Stromal cell of bone marrow (primary cell): ENCODE results near the gene TACR2.
"Not testable (repeated sequence)": the region's sequence is repeated elsewhere in the genome, so short reads cannot be mapped to it uniquely, and the experiment has no call there.

Experiments
- DNase-seq: peaks from one replicate; pipeline ENCODE4 v3.0.0-alpha.2; 2012; ENCODE audit warnings: low read depth

TACR2 gene

GRCh38 chr10:69450395-69450794 lies 33.7 kb upstream of the TACR2 start:
- not testable (repeated sequence) for DNase-seq

GRCh38 chr10:69449841-69450240 lies 33.1 kb upstream of the TACR2 start:
- no peak for DNase-seq

DNA sequence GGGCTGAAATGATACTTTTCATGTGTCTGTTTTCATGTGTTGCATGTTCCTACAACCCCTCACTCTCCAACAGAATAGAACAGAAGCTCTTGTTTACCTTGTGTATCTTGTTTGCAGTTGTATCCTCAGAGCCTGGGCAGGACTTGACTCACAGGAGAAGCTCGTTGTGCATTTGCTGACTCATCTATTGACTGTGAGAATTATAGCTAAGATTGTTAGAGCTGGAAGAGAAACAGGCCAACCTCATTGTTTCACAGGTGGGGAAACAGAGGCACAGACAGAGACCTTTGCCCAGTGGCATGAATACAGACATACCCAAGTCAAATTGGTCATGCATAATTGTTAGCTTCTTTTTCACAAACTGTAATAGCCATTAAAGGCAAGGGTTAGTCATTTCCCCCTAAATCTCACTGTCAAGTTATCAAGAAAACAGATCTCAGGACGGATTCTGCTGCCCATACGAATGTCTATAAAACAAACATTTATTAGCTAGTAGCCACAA lies 30.0 kb upstream of the TACR2 start:
- no peak for DNase-seq

DNA sequence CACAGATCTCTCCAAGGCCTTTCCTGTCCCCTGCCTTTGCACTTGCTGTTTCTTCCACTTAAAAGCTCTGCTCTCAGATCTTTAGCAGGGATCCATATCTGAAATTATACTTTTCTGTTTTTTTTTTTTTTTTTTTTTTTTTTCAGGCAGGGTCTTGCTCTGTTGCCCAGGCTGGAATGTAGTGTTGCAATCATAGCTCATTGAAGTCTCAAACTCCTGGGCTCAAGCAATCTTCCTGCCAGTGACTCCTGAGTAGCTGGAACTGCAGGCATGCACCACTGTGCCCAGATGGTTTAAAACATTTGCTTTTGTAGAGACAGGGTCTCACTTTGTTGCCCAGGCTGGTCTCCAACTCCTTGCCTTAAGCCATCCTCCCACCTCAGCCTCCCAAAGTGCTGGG lies 29.5 kb upstream of the TACR2 start:
- DNase-seq: no peak

- no peak for DNase-seq
Measured at GRCh38 chr10:69445041-69445440, 28.3 kb upstream of the TACR2 start.

- DNase-seq: no peak
Measured at GRCh38 chr10:69443354-69443753, 26.6 kb upstream of the TACR2 start.

DNA sequence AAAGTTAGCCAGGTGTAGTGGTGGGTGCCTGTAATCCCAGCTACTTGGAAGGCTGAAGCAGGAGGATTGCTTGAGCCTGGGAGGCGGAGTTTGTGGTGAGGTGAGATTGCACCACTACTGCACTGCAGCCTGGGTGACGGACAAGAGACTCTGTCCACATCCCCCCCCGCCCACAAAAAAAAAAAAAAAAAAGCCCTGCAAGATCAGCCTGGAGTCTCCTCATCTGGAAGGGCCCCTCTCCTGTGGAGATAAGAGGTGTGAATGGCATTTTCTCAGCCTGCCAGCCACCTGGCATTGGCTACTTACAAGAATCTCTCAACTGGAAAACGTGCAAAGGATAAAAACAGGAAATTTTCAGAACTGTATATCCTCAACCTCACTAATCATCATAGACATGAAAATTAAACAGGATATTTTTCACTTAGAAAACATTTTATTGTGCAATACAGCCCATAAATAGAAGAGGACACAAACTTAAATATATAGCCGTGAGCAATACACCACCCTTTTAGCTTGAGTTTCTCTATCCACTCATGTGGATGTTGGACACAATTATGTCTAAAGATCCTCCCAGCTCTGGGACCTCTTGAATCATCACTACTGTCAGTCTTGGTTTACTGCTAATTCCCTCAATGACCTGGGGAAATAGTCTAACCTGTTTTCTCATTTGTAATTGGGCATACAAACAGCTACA lies 23.2 kb upstream of the TACR2 start:
- DNase-seq: peak; percentile 25

DNA sequence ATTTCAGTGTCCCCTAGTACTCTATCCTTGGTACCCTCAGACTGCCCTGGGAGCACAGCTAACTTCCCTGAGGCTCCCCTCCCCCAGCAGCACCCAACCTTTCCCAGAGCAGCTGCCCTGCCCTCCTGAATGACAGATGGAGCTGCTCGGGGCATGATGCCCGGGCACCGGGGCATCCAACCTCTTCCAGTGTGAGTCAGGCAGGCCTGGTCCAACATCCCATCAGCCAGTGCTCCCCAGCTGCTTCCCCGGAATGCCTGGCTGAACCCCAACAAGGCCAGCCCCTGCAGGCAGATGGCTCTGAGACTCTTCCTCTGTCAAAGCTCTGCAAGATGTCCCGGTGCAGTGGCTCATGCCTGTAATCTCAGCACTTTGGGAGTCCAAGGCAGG lies 22.6 kb upstream of the TACR2 start:
- DNase-seq: no peak

DNA sequence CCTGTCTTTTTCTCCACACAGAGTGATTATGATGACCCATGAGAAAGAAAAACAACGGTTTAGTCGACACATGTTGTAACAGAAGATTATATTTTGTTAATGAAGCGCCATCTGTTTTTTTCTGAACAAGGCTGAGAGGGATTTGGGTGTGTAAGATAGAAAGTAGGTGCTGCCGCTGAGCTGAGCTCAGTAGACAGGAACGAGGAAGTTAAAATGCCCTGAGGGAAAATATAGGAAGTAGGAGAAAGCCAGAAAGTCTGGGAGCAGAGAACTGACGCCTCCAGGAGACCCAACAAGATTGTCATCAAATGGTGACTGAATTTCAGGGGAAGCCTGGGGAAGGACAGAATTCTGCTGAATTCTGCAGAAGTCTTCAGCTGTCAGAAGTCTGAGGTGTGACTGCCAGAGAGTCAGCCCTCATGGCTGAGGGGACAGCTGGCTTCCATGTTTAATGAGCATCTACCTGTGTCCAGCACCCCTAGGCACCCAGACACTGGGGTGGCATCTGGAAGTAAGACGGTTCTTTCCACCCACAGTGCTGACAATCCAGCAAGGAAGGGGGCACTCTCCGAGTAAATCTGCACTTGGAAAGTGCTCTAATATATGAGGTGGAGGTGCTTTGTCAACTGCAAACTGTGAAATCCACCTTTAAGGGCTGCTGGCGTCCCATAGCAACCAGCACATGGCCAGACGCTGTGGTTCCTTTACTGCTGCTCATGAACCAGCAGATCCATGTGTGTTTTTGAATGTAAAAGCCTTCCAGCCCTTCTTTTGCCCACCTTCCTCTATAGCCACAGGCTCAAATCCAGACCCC lies 22.0 kb upstream of the TACR2 start:
- no peak for DNase-seq

- no peak for DNase-seq
Measured at GRCh38 chr10:69437321-69438259, 20.9 kb upstream of the TACR2 start.

DNA sequence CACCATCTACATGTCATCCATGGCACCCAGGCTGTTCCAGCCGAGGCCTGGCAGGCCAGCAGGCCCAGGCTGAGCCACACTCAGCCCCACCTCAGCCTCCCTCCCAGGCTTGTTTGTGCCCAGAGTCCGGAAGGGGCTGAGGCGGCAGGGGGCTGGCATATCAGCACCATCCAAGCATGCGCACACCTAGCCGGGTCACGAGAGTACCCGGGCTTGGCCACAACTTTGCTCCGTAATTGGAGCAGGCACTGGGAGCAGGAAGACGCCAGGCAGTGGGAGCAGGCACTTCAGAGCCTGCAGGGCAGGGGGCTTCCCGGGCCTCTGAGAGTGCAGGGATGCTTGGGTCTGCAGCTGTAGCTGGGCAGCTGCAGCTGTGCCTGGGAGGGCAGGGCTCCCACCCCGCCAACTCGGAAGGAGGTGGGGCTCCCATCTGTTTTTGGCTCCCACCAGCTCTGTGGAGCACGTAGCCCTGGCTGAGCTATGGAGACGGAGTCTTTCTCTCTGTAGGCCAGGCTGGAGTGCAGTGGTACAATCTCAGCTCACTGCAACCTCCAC lies 19.3 kb upstream of the TACR2 start:
- DNase-seq: no peak

- DNase-seq: no peak
Measured at GRCh38 chr10:69434926-69435325, 18.2 kb upstream of the TACR2 start.

GRCh38 chr10:69434169-69434568 lies 17.5 kb upstream of the TACR2 start:
- DNase-seq: no peak

- DNase-seq: no peak
Measured at GRCh38 chr10:69428165-69428564, 11.4 kb upstream of the TACR2 start.

DNA sequence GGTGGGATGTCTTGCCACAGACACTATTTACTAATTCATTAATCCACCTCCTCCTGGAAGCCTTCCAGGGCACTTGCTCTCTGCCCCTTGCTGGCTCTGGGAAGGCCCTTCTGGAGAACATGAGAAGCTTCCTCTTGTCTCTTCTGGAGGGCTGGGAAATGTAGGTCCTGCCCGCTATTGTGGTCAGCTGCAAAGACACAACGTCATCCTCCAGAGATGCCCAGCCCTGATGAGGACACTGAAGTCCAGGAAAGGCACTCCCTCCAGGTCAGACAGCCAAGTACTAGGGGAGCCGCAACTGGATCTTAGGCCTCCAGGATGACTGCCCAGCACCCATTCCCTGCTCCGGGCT lies 9.6 kb upstream of the TACR2 start:
- no peak for DNase-seq

GRCh38 chr10:69425511-69426298 lies 9.0 kb upstream of the TACR2 start:
- no peak for DNase-seq

- DNase-seq: no peak
Measured at GRCh38 chr10:69425041-69425440, 8.3 kb upstream of the TACR2 start.

DNA sequence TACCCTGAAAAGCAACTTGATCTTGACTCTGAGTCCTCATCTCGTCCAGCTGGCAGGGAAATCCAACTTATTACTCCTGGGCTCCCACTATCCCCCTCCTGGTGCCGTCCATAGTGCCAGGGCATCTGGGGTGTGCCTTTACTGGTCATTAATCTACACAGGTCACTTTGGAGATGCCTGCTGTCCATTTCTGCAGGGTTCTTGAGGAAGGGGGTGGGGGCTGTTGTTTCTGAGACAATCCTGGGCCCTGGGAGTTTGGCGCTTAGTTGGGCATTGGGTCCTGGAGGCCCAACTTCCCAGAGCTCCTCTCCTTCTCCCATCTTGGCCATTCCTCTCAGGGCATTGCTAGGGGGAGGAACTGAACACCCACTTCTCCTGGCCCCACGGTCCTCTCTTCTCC lies 6.0 kb upstream of the TACR2 start:
- DNase-seq: no peak

DNA sequence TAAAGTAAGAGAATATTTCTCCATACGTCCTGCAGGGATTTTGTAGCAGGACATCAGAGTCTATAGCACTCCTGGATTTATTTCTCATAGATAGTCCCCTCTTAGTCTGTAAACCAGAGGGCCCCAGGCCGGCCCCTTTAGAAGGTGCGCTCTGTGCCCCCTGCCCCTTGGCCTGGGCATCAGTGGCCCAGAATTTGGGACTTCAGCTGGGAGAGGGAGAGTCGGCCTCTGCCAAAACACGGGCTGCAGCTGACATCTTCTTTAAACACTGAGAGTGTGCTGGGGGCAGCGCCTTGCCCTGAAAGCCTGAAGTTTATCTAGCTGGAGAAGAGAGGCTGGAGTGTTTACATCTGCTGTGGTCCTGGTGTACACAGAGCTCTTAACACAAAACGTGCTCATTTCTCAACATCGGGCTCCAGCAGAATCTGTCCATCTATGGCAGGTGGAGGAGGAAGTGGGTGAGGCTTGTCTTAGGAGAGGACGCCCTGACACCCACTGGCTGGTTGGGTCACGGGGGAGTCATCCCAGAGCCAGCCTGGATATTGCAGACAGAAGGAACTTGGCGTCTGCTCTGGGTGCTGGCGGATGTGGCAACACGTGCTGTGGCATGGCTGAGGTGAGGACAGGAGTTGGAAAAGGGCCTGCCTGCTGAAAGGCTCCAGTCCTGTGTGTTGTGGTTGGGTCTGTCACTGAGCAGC lies 5.0 kb upstream of the TACR2 start:
- no peak for DNase-seq

- no peak for DNase-seq
Measured at GRCh38 chr10:69419744-69420126, 3.0 kb upstream of the TACR2 start.
